SK-N-SH treated with all-trans-retinoic acid at 6 μM for 48 hours (cell line): ENCODE results near the gene NAPG.

ENCODE experiments used
- ATAC-seq: fragments of 200-7000 bp; cut with Tn5 transposase; 3 replicates; pipeline ENCODE4 v1.9.1; 2020; ENCODE audit warnings: mild to moderate bottlenecking, moderate library complexity
- ARNTL ChIP-seq: fragments of 450-650 bp; formaldehyde crosslinking; IDR thresholded peaks from 2 replicates; pipeline ENCODE4 v1.5.0; 2020; ENCODE audit warnings: low read depth, mild to moderate bottlenecking, moderate library complexity, borderline replicate concordance
- BACH2 ChIP-seq: fragments of 250-450 bp; sonication (Bioruptor Pico); IDR thresholded peaks from 2 replicates; pipeline ENCODE4 v1.9.0; 2021; ENCODE audit warnings: mild to moderate bottlenecking, borderline replicate concordance
- CREB5 ChIP-seq: fragments of 250-450 bp; sonication (Bioruptor Pico); IDR thresholded peaks from 2 replicates; pipeline ENCODE4 v1.5.1; 2020; ENCODE audit warnings: low read depth, mild to moderate bottlenecking, moderate library complexity
- CSDC2 ChIP-seq: fragments of 250-450 bp; sonication (Bioruptor Pico); IDR thresholded peaks from 2 replicates; pipeline ENCODE4 v1.5.0; 2020; ENCODE audit warnings: mild to moderate bottlenecking, moderate library complexity
- ESRRG ChIP-seq: fragments of 250-450 bp; sonication (Bioruptor Pico); IDR thresholded peaks from 2 replicates; pipeline ENCODE4 v1.6.1; 2021; ENCODE audit warnings: mild to moderate bottlenecking
- GLIS3 ChIP-seq: fragments of 250-450 bp; sonication (Bioruptor Pico); IDR thresholded peaks from 2 replicates; pipeline ENCODE4 v1.5.0; 2020; ENCODE audit warnings: mild to moderate bottlenecking, moderate library complexity
- ISL1 ChIP-seq: fragments of 250-450 bp; sonication (Bioruptor Pico); IDR thresholded peaks from 2 replicates; pipeline ENCODE4 v2.1.2; 2022; ENCODE audit warnings: mild to moderate bottlenecking, moderate library complexity
- OSR1 ChIP-seq: fragments of 250-450 bp; sonication (Bioruptor Pico); IDR thresholded peaks from 2 replicates; pipeline ENCODE4 v1.8.0; 2022; ENCODE audit warnings: moderate library complexity, mild to moderate bottlenecking, inconsistent platforms
- PATZ1 ChIP-seq: fragments of 250-450 bp; sonication (Bioruptor Pico); IDR thresholded peaks from 2 replicates; pipeline ENCODE4 v1.8.0; 2020; ENCODE audit warnings: mild to moderate bottlenecking, moderate library complexity, borderline replicate concordance
- POU6F1 ChIP-seq: fragments of 250-450 bp; sonication (Bioruptor Pico); IDR thresholded peaks from 2 replicates; pipeline ENCODE4 v1.8.0; 2021; ENCODE audit warnings: low read depth, mild to moderate bottlenecking, moderate library complexity, borderline replicate concordance
- PPARA ChIP-seq: fragments of 250-450 bp; sonication (Bioruptor Pico); IDR thresholded peaks from 2 replicates; pipeline ENCODE4 v1.5.0; 2020; ENCODE audit warnings: mild to moderate bottlenecking, borderline replicate concordance
- RARB ChIP-seq: fragments of 250-450 bp; sonication (Bioruptor Pico); IDR thresholded peaks from 2 replicates; pipeline ENCODE4 v1.8.0; 2021; ENCODE audit warnings: mild to moderate bottlenecking, moderate library complexity
- TCF4 ChIP-seq: fragments of 250-450 bp; sonication (Bioruptor Pico); IDR thresholded peaks from 2 replicates; pipeline ENCODE4 v1.8.0; 2021; ENCODE audit warnings: mild to moderate bottlenecking, moderate library complexity, borderline replicate concordance
- TOX ChIP-seq: fragments of 250-450 bp; sonication (Bioruptor Pico); IDR thresholded peaks from 2 replicates; pipeline ENCODE4 v1.8.0; 2021; ENCODE audit warnings: mild to moderate bottlenecking, moderate library complexity, borderline replicate concordance
- ZC3H10 ChIP-seq: fragments of 250-450 bp; sonication (Bioruptor Pico); IDR thresholded peaks from 2 replicates; pipeline ENCODE4 v1.5.1; 2021; ENCODE audit warnings: mild to moderate bottlenecking, moderate library complexity
- ZFP3 ChIP-seq: fragments of 250-450 bp; sonication (Bioruptor Pico); IDR thresholded peaks from 2 replicates; pipeline ENCODE4 v1.5.0; 2020; ENCODE audit warnings: mild to moderate bottlenecking, moderate library complexity
- ZFP30 ChIP-seq: fragments of 450-650 bp; formaldehyde crosslinking; IDR thresholded peaks from 2 replicates; pipeline ENCODE4 v1.5.0; 2022; ENCODE audit warnings: mild to moderate bottlenecking, moderate library complexity
- ZNF565 ChIP-seq: fragments of 450-650 bp; formaldehyde crosslinking; conservative IDR thresholded peaks from 2 replicates; pipeline ENCODE4 v1.5.0; 2020; ENCODE audit warnings: low read depth, mild to moderate bottlenecking, moderate library complexity
- ZNF70 ChIP-seq: fragments of 450-650 bp; formaldehyde crosslinking; IDR thresholded peaks from 2 replicates; pipeline ENCODE4 v1.5.0; 2020; ENCODE audit warnings: mild to moderate bottlenecking, moderate library complexity
- ZNF8 ChIP-seq: fragments of 450-650 bp; formaldehyde crosslinking; IDR thresholded peaks from 2 replicates; pipeline ENCODE4 v1.5.0; 2020; ENCODE audit warnings: mild to moderate bottlenecking, moderate library complexity
- TF ChIP-seq, protein P1 (sequence below): fragments of 250-450 bp; sonication (Bioruptor Pico); IDR thresholded peaks from 2 replicates; pipeline ENCODE4 v1.5.0; 2020; ENCODE audit warnings: mild to moderate bottlenecking, moderate library complexity
- TF ChIP-seq, protein P2 (sequence below): fragments of 250-450 bp; sonication (Bioruptor Pico); IDR thresholded peaks from 2 replicates; pipeline ENCODE4 v1.5.1; 2021; ENCODE audit warnings: mild to moderate bottlenecking, moderate library complexity

Gene NAPG

GRCh38 chr18:10482363-10482984 lies 43.4 kb upstream of the NAPG start:
- no peak for TF ChIP-seq TCF4 (CRISPR knock-in tag)
- TF ChIP-seq ZNF8 = no peak
- TF ChIP-seq CREB5 (CRISPR knock-in tag) = no peak
- TF ChIP-seq ESRRG (CRISPR knock-in tag) = no peak
- TF ChIP-seq OSR1 (CRISPR knock-in tag) = no peak
- TF ChIP-seq ZFP30 (CRISPR knock-in tag) = no peak
- no peak for TF ChIP-seq GLIS3
- TF ChIP-seq POU6F1 (CRISPR knock-in tag) = no peak
- TF ChIP-seq ZFP3 (CRISPR knock-in tag) = no peak
- no peak for TF ChIP-seq TOX (CRISPR knock-in tag)
- TF ChIP-seq, protein P1, sequence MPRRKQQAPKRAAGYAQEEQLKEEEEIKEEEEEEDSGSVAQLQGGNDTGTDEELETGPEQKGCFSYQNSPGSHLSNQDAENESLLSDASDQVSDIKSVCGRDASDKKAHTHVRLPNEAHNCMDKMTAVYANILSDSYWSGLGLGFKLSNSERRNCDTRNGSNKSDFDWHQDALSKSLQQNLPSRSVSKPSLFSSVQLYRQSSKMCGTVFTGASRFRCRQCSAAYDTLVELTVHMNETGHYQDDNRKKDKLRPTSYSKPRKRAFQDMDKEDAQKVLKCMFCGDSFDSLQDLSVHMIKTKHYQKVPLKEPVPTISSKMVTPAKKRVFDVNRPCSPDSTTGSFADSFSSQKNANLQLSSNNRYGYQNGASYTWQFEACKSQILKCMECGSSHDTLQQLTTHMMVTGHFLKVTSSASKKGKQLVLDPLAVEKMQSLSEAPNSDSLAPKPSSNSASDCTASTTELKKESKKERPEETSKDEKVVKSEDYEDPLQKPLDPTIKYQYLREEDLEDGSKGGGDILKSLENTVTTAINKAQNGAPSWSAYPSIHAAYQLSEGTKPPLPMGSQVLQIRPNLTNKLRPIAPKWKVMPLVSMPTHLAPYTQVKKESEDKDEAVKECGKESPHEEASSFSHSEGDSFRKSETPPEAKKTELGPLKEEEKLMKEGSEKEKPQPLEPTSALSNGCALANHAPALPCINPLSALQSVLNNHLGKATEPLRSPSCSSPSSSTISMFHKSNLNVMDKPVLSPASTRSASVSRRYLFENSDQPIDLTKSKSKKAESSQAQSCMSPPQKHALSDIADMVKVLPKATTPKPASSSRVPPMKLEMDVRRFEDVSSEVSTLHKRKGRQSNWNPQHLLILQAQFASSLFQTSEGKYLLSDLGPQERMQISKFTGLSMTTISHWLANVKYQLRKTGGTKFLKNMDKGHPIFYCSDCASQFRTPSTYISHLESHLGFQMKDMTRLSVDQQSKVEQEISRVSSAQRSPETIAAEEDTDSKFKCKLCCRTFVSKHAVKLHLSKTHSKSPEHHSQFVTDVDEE = no peak
- no peak for TF ChIP-seq ZNF565 (CRISPR knock-in tag)
- no peak for TF ChIP-seq PPARA (CRISPR knock-in tag)
- TF ChIP-seq ARNTL = no peak
- no peak for TF ChIP-seq ISL1 (CRISPR knock-in tag)
- TF ChIP-seq, protein P2, sequence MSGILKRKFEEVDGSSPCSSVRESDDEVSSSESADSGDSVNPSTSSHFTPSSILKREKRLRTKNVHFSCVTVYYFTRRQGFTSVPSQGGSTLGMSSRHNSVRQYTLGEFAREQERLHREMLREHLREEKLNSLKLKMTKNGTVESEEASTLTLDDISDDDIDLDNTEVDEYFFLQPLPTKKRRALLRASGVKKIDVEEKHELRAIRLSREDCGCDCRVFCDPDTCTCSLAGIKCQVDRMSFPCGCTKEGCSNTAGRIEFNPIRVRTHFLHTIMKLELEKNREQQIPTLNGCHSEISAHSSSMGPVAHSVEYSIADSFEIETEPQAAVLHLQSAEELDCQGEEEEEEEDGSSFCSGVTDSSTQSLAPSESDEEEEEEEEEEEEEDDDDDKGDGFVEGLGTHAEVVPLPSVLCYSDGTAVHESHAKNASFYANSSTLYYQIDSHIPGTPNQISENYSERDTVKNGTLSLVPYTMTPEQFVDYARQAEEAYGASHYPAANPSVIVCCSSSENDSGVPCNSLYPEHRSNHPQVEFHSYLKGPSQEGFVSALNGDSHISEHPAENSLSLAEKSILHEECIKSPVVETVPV (CRISPR knock-in tag) = no peak
- TF ChIP-seq ZNF70 (CRISPR knock-in tag) = no peak
- TF ChIP-seq ZC3H10 (CRISPR knock-in tag) = no peak
- TF ChIP-seq RARB (CRISPR knock-in tag) = no peak
- TF ChIP-seq BACH2 (CRISPR knock-in tag) = no peak
- ATAC-seq = no peak

- no peak for ATAC-seq
- TF ChIP-seq, protein P2 (CRISPR knock-in tag) = no peak
- TF ChIP-seq ZNF8 (no peak), TOX (CRISPR knock-in tag) (no peak), TCF4 (CRISPR knock-in tag) (no peak), CSDC2 (CRISPR knock-in tag) (no peak), ZC3H10 (CRISPR knock-in tag) (no peak), PATZ1 (CRISPR knock-in tag) (no peak), PPARA (CRISPR knock-in tag) (no peak)
Observed at GRCh38 chr18:10482985-10483949, 42.6 kb upstream of the NAPG start.
